HCEC 1CT (cell line): Measurements from ENCODE around the gene FRA10AC1.

Source experiments
- DNase-seq: peaks from one replicate; pipeline ENCODE4 v3.0.0-alpha.2; 2017

Gene FRA10AC1

DNA sequence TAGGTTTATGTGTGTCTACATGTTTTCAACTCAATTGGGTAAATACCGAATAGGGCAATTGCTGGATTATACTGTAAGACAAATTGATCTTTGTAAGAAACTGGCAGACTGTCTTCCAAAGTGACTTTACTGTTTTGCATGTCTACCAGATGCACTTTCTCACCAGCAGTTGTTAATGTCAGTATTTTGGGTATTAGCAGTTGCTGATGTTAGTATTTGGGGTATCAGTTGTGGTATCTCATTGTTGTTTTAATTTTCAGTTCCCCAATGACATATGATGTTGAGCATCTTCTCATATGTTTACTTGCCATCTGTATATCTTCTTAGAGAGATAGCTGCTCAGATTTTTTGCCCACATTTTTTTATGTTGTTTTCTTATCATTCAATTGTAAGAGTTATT lies 79.5 kb downstream of the FRA10AC1 start:
- no peak for DNase-seq

GRCh38 chr10:93620925-93621324 lies 81.5 kb downstream of the FRA10AC1 start:
- no peak for DNase-seq
